HepG2 (cell line): ENCODE measurements around the gene ADAMTS12. TPM values are rescaled to one million over a fixed set of nuclear protein-coding genes. Genes with fewer than 3 reads are reported as not detected.

ENCODE experiments used
- ATAC-seq: fragments of 200-7000 bp; cut with Tn5 transposase; 3 replicates; pipeline ENCODE4 v1.9.1; 2020; ENCODE audit warnings: mild to moderate bottlenecking, moderate library complexity
- BruUV-seq: library from RNA; stranded (reverse); fragments of 400-500 nt; replicated peaks from 2 replicates; lab custom pipeline; 2021; lab: Mats Ljungman, UMichigan
- CTCF ChIA-PET: fragments of 300-600 bp; formaldehyde crosslinking; extraction: SDS; loops from one replicate; lab custom pipeline; 2021; ENCODE audit warnings: low total read pairs, inconsistent platforms, low intra/inter-chr PET ratio; lab: Yijun Ruan, JAX
- POLR2A ChIA-PET: fragments of 350-600 bp; sonication (Branson Sonifier 250); formaldehyde crosslinking; loops from one replicate; lab custom pipeline; 2020; ENCODE audit warnings: antibody characterized with exemption, inconsistent platforms; lab: Yijun Ruan, JAX
- DNase-seq: peaks from one replicate; pipeline ENCODE4 v3.0.0-alpha.2; 2015; ENCODE audit warnings: low spot score
- FAIRE-seq: peaks from 3 replicates; lab custom pipeline; 2011; peaks lifted over from hg19 to GRCh38; lab: Jason Lieb, UNC
- H2AFZ ChIP-seq: one replicate; pipeline ENCODE4 v1.6.1; 2011; ENCODE audit warnings: low read length, inconsistent platforms
- H3K27ac ChIP-seq: fragments of 300-600 bp; 3 replicates; pipeline ENCODE4 v1.8.0; 2011; ENCODE audit warnings: mixed run types, mild to moderate bottlenecking, mixed read lengths, low read length, inconsistent platforms; ENCODE audit not compliant: insufficient read depth; ENCODE audit errors: extremely low read length
- H3K27me3 ChIP-seq, 2 experiments: fragments of 200-600 bp in 1 of 2; 2 replicates in 1 of 2; 3 replicates in 1 of 2; pipeline versions ENCODE4 v1.6.0 to v1.8.0; 2011; ENCODE audit warnings: low read length in 2 of 2, mild to moderate bottlenecking in 2 of 2, moderate library complexity in 2 of 2, inconsistent platforms in 1 of 2; ENCODE audit not compliant: insufficient read depth in 2 of 2, control insufficient read depth in 1 of 2
- H3K36me3 ChIP-seq, 2 experiments: fragments of 200-600 bp in 1 of 2; replicated peaks in 1 of 2; 2 replicates in 1 of 2; 3 replicates in 1 of 2; pipeline versions ENCODE4 v1.5.1 to v1.8.0; 2011; ENCODE audit warnings: low read length in 2 of 2, inconsistent platforms in 1 of 2; ENCODE audit not compliant: insufficient read depth in 2 of 2, control insufficient read depth in 1 of 2
- H3K4me1 ChIP-seq: 2 replicates; pipeline ENCODE4 v1.5.1; 2012; ENCODE audit warnings: low read length, inconsistent platforms; ENCODE audit not compliant: insufficient read depth
- H3K4me2 ChIP-seq: 2 replicates; pipeline ENCODE4 v1.6.0; 2011; ENCODE audit warnings: low read depth, low read length, inconsistent platforms
- H3K4me3 ChIP-seq, 3 experiments: fragments of 200-600 bp in 1 of 3; sonication (generic), shearing (Covaris generic) in 1 of 3; replicated peaks in 1 of 3; 2 replicates each; pipeline ENCODE4 v1.5.1; 2011 to 2016; ENCODE audit warnings: low read length in 3 of 3, inconsistent platforms in 2 of 3, low read depth in 2 of 3, mild to moderate bottlenecking in 2 of 3, control low read depth in 1 of 3, mixed read lengths in 1 of 3; ENCODE audit not compliant: insufficient read depth in 1 of 3
- H3K79me2 ChIP-seq: one replicate; pipeline ENCODE4 v1.6.1; 2011; ENCODE audit warnings: low read length, inconsistent platforms; ENCODE audit not compliant: insufficient read depth
- H3K9ac ChIP-seq: 2 replicates; pipeline ENCODE4 v1.6.0; 2011; ENCODE audit warnings: mild to moderate bottlenecking, low read depth, low read length, inconsistent platforms; ENCODE audit not compliant: insufficient read depth
- H3K9me3 ChIP-seq: 2 replicates; pipeline ENCODE4 v1.5.1; 2012; ENCODE audit warnings: mild to moderate bottlenecking, low read length
- H4K20me1 ChIP-seq: 2 replicates; pipeline ENCODE4 v1.6.0; 2011; ENCODE audit warnings: inconsistent platforms, mild to moderate bottlenecking, low read length, moderate library complexity; ENCODE audit not compliant: insufficient read depth
- ATF7-NPFF ChIP-seq: sonication (generic); formaldehyde crosslinking; IDR thresholded peaks from 2 replicates; pipeline ENCODE4 v1.8.1; 2023; ENCODE audit warnings: mild to moderate bottlenecking, low read depth, missing genetic modification reagents, moderate library complexity
- CBX2 ChIP-seq, 2 experiments: fragments of 200-600 bp in 1 of 2; sonication (generic); formaldehyde crosslinking in 1 of 2; IDR thresholded peaks; 2 replicates each; pipeline versions ENCODE4 v1.7.0 to v1.8.1; 2018 to 2022; ENCODE audit warnings: low read depth in 2 of 2, low read length in 1 of 2, mild to moderate bottlenecking in 1 of 2, missing genetic modification reagents in 1 of 2
- GATAD2A ChIP-seq: IDR thresholded peaks from 2 replicates; pipeline ENCODE4 v1.6.1; 2016
- GZF1 ChIP-seq: sonication (generic); formaldehyde crosslinking; IDR thresholded peaks from 2 replicates; pipeline ENCODE4 v1.5.1; 2020; ENCODE audit warnings: mild to moderate bottlenecking, missing genetic modification reagents
- PCBP2 ChIP-seq: fragments of 200-400 bp; formaldehyde crosslinking; optimal IDR thresholded peaks from 2 replicates; pipeline ENCODE3; 2018; ENCODE audit warnings: low read length, low read depth; ENCODE audit not compliant: poor library complexity, severe bottlenecking
- RFX5 ChIP-seq: IDR thresholded peaks from 2 replicates; pipeline ENCODE4 v1.6.1; 2011; ENCODE audit warnings: low read depth, low read length, improper control_type of control experiment
- SOX5 ChIP-seq: IDR thresholded peaks from 2 replicates; pipeline ENCODE4 v1.6.1; 2016; ENCODE audit warnings: borderline replicate concordance
- THYN1 ChIP-seq: sonication (generic); formaldehyde crosslinking; IDR thresholded peaks from 2 replicates; pipeline ENCODE4 v1.8.1; 2023; ENCODE audit warnings: low read depth, mild to moderate bottlenecking, moderate library complexity, missing genetic modification reagents, borderline replicate concordance
- ZFY ChIP-seq: sonication (generic); formaldehyde crosslinking; IDR thresholded peaks from 2 replicates; pipeline ENCODE4 v1.4.0; 2020; ENCODE audit warnings: missing genetic modification reagents
- ZNF263 ChIP-seq: sonication (generic); formaldehyde crosslinking; IDR thresholded peaks from 2 replicates; pipeline ENCODE4 v1.4.0; 2020; ENCODE audit warnings: missing genetic modification reagents
- ZNF510 ChIP-seq: sonication (generic); formaldehyde crosslinking; IDR thresholded peaks from 2 replicates; pipeline ENCODE4 v1.4.0; 2020; ENCODE audit warnings: low read depth, mild to moderate bottlenecking, missing genetic modification reagents
- WGBS: methylation state at CpG from one replicate; pipeline ENCODE4 v1.1.6; 2017; ENCODE audit warnings: low lambda C conversion rate; 5-methylcytosine and 5-hydroxymethylcytosine counted together
- in situ Hi-C: cut with HindIII; loops from 2 replicates; pipeline ENCODE4 v1.10.0; 2017; ENCODE audit warnings: low pct_unique_long_range_greater_than_20kb; ENCODE audit not compliant: extremely low pct_ligation_motif_present
- intact Hi-C: fragments of 100-400 bp; cut with micrococcal nuclease; formaldehyde crosslinking; loops from one replicate; pipeline ENCODE4 v1.10.0; 2022; ENCODE audit not compliant: unreplicated experiment
- polyA plus RNA-seq, 8 experiments: library from polyadenylated mRNA; depleted of rRNA in 3 of 8; stranded (reverse) in 7 of 8; unstranded in 1 of 8; fragments of >200 nt; fragmentation: Illumina TruSeq in 4 of 8; extraction: Trizol in 4 of 8; gene quantifications; 2 replicates each; pipeline versions ENCODE4 v1.2.1 to v1.2.3, GENCODE V29; 2011 to 2016; ENCODE audit warnings: low read depth in 4 of 8, missing spikeins in 1 of 8, mixed read lengths in 1 of 8; ENCODE audit not compliant: insufficient read depth in 1 of 8
- total RNA-seq, 5 experiments: library from RNA; depleted of rRNA; stranded (reverse); fragments of >200 nt; fragmentation: Illumina TruSeq; extraction: Trizol; gene quantifications; 2 replicates each; pipeline ENCODE4 v1.2.3, GENCODE V29; 2016; ENCODE audit warnings: low read depth in 1 of 5
- TF ChIP-seq, protein P1 (sequence below): sonication (generic); formaldehyde crosslinking; IDR thresholded peaks from 2 replicates; pipeline ENCODE4 v1.5.0; 2020; ENCODE audit warnings: mild to moderate bottlenecking, missing genetic modification reagents
- TF ChIP-seq, protein P2 (sequence below): sonication (generic); formaldehyde crosslinking; IDR thresholded peaks from 2 replicates; pipeline ENCODE4 v1.9.0; 2021; ENCODE audit warnings: mild to moderate bottlenecking, missing genetic modification reagents
- TF ChIP-seq, protein P3 (sequence below): sonication (generic); formaldehyde crosslinking; IDR thresholded peaks from 2 replicates; pipeline ENCODE4 v1.8.1; 2023; ENCODE audit warnings: mild to moderate bottlenecking, missing genetic modification reagents

Gene ADAMTS12
- total and polyA plus RNA-seq, 2 of the 13 experiments (the other 11 are each of a cell fraction or from before 2014, with no cell fraction given), result 0.03 TPM; not detected in 1

DNA sequence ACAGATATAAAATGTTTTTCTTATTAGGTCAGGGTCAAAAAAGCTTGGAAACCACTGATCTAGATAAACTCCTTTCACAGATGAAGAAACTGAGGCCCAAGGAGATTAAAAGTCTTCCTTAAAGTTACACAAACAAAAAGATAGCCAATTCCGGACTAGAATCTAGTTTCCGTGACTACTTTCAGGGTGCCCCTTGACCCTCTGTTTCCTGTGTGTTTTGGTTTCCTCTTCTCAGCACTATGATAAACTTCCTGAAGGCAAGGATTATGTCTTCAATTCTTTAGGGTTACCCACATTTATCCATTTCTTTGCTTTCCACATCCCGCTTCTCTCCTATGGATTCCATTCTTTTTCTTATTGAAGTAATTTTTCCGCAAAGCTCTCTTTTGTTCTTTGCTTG, 83.1 kb downstream of the ADAMTS12 start:
- Histone ChIP-seq H3K9ac (no peak overlapping the region), H3K36me3 (no peaks in the 10 kb centered on the region), H3K4me3 (no peak overlapping the region), H3K4me2 (no peak overlapping the region), H4K20me1 (no peaks in the 10 kb centered on the region), H3K4me1 (peaks cover 9% of the 10 kb centered on the region; the same call in 1 of the 2 replicates), H3K27me3 (no peaks in the 10 kb centered on the region), H2AFZ (no peak overlapping the region), H3K27ac (no peak overlapping the region)
- POLR2A ChIA-PET, result no interaction called here
- no peak for FAIRE-seq
- CTCF ChIA-PET, result no interaction called here
- ATAC-seq, result no peak
- intact Hi-C loops, result no loop called here
- 52% methylated on average over 4 of the region's 4 CpGs for WGBS
- DNase-seq, result no peak
- no peak for TF ChIP-seq ZFY
- TF ChIP-seq, protein P1, sequence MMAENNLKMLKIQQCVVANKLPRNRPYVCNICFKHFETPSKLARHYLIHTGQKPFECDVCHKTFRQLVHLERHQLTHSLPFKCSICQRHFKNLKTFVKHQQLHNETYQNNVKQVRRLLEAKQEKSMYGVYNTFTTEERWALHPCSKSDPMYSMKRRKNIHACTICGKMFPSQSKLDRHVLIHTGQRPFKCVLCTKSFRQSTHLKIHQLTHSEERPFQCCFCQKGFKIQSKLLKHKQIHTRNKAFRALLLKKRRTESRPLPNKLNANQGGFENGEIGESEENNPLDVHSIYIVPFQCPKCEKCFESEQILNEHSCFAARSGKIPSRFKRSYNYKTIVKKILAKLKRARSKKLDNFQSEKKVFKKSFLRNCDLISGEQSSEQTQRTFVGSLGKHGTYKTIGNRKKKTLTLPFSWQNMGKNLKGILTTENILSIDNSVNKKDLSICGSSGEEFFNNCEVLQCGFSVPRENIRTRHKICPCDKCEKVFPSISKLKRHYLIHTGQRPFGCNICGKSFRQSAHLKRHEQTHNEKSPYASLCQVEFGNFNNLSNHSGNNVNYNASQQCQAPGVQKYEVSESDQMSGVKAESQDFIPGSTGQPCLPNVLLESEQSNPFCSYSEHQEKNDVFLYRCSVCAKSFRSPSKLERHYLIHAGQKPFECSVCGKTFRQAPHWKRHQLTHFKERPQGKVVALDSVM (CRISPR knock-in tag), result no peak
- TF ChIP-seq PCBP2, result no peak
- TF ChIP-seq, protein P2, sequence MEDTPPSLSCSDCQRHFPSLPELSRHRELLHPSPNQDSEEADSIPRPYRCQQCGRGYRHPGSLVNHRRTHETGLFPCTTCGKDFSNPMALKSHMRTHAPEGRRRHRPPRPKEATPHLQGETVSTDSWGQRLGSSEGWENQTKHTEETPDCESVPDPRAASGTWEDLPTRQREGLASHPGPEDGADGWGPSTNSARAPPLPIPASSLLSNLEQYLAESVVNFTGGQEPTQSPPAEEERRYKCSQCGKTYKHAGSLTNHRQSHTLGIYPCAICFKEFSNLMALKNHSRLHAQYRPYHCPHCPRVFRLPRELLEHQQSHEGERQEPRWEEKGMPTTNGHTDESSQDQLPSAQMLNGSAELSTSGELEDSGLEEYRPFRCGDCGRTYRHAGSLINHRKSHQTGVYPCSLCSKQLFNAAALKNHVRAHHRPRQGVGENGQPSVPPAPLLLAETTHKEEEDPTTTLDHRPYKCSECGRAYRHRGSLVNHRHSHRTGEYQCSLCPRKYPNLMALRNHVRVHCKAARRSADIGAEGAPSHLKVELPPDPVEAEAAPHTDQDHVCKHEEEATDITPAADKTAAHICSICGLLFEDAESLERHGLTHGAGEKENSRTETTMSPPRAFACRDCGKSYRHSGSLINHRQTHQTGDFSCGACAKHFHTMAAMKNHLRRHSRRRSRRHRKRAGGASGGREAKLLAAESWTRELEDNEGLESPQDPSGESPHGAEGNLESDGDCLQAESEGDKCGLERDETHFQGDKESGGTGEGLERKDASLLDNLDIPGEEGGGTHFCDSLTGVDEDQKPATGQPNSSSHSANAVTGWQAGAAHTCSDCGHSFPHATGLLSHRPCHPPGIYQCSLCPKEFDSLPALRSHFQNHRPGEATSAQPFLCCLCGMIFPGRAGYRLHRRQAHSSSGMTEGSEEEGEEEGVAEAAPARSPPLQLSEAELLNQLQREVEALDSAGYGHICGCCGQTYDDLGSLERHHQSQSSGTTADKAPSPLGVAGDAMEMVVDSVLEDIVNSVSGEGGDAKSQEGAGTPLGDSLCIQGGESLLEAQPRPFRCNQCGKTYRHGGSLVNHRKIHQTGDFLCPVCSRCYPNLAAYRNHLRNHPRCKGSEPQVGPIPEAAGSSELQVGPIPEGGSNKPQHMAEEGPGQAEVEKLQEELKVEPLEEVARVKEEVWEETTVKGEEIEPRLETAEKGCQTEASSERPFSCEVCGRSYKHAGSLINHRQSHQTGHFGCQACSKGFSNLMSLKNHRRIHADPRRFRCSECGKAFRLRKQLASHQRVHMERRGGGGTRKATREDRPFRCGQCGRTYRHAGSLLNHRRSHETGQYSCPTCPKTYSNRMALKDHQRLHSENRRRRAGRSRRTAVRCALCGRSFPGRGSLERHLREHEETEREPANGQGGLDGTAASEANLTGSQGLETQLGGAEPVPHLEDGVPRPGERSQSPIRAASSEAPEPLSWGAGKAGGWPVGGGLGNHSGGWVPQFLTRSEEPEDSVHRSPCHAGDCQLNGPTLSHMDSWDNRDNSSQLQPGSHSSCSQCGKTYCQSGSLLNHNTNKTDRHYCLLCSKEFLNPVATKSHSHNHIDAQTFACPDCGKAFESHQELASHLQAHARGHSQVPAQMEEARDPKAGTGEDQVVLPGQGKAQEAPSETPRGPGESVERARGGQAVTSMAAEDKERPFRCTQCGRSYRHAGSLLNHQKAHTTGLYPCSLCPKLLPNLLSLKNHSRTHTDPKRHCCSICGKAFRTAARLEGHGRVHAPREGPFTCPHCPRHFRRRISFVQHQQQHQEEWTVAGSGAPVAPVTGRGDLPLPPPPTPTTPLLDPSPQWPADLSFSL, result no peak
- TF ChIP-seq THYN1 (CRISPR knock-in tag), result no peak
- no peak for TF ChIP-seq ZNF510
- no peak for TF ChIP-seq ZNF263
- TF ChIP-seq, protein P3, sequence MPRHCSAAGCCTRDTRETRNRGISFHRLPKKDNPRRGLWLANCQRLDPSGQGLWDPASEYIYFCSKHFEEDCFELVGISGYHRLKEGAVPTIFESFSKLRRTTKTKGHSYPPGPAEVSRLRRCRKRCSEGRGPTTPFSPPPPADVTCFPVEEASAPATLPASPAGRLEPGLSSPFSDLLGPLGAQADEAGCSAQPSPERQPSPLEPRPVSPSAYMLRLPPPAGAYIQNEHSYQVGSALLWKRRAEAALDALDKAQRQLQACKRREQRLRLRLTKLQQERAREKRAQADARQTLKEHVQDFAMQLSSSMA (CRISPR knock-in tag), result no peak
- TF ChIP-seq ATF7-NPFF, result no peak
- no peak for TF ChIP-seq RFX5
- TF ChIP-seq CBX2 (IDR thresholded peaks at IDR 0.05; ENCODE audit: low read depth, low read length), result no peak
- TF ChIP-seq CBX2 (CRISPR knock-in tag; IDR thresholded peaks at IDR 0.05; ENCODE audit: low read depth), result no peak
- no peak for TF ChIP-seq GZF1
- TF ChIP-seq SOX5 (CRISPR knock-in tag), result no peak
- no peak for TF ChIP-seq GATAD2A (CRISPR knock-in tag)
- TF ChIP-seq, all 625 proteins: peak for 0
- in situ Hi-C loops, result no loop called here
- BruUV-seq, result no TSS peak
- Histone ChIP-seq H3K79me2 (no peaks in the 10 kb centered on the region), H3K9me3 (no peaks in the 10 kb centered on the region)
